GM13976 (cell line): ENCODE data around the gene ZC3H15.
"Not testable (repeated sequence)": the region's sequence is repeated elsewhere in the genome, so short reads cannot be mapped to it uniquely, and the experiment has no call there.

ENCODE experiments used
- DNase-seq: peaks from one replicate; pipeline ENCODE4 v3.0.0; 2012; ENCODE audit warnings: low spot score
- in situ Hi-C: fragments of 300-500 bp; cut with MboI; formaldehyde crosslinking; loops from one replicate; pipeline ENCODE4 v1.12.0; 2022; ENCODE audit warnings: low sequenced_read_pairs, mixed read lengths, inconsistent platforms; ENCODE audit not compliant: unreplicated experiment
- TF ChIP-seq, protein P1 (sequence below): IDR thresholded peaks from 2 replicates; pipeline ENCODE4 v1.5.1; 2012; ENCODE audit warnings: borderline replicate concordance, mild to moderate bottlenecking; ENCODE audit not compliant: insufficient read depth; ENCODE audit errors: extremely low read depth, missing control alignments, control extremely low read depth

ZC3H15 gene

DNA sequence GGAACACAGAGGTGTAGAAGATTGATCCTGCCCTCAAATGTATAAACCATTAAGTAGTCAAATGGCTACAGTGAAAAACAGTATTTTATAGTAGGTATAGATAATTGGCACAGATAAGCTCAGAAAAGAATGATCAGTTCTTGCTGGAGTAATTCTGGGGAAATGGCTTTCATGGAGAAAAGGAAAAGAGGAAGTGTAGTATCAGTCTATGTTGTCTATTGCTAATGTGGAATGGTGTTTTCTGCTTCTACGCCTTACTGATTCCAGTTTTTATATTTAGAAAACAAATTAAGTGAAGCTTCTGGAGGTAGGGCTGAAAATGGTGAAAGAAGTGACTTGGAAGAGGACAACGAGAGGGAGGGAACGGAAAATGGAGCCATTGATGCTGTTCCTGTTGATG, 22.2 kb downstream of the ZC3H15 start:
- no peak for DNase-seq
- TF ChIP-seq, protein P1, sequence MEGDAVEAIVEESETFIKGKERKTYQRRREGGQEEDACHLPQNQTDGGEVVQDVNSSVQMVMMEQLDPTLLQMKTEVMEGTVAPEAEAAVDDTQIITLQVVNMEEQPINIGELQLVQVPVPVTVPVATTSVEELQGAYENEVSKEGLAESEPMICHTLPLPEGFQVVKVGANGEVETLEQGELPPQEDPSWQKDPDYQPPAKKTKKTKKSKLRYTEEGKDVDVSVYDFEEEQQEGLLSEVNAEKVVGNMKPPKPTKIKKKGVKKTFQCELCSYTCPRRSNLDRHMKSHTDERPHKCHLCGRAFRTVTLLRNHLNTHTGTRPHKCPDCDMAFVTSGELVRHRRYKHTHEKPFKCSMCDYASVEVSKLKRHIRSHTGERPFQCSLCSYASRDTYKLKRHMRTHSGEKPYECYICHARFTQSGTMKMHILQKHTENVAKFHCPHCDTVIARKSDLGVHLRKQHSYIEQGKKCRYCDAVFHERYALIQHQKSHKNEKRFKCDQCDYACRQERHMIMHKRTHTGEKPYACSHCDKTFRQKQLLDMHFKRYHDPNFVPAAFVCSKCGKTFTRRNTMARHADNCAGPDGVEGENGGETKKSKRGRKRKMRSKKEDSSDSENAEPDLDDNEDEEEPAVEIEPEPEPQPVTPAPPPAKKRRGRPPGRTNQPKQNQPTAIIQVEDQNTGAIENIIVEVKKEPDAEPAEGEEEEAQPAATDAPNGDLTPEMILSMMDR: no peak
- in situ Hi-C loops: loop anchor here (10.0 kb wide), 1 partner anchor 137 kb away; no protein-coding TSS in a partner anchor

DNA sequence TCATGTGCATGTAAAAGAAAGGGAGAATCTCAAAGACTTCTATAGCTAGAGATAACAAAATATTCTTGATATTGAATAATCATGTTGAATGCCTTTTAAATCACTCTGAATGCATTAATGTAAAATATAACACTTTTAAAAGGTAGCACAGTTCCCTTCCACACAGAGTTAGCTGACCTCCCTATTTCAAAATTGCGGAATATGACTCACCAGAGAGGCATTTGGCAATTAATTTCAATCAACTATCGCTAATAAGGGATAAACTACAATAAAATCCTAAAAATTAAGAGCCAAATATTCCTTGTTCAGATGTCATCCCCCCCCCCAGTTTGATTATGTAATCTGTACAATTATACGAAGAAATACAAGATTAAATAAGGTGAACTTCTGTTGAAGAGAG, 29.3 kb downstream of the ZC3H15 start:
- in situ Hi-C loops: no loop called here
- no peak for DNase-seq
- TF ChIP-seq, protein P1: no peak

DNA sequence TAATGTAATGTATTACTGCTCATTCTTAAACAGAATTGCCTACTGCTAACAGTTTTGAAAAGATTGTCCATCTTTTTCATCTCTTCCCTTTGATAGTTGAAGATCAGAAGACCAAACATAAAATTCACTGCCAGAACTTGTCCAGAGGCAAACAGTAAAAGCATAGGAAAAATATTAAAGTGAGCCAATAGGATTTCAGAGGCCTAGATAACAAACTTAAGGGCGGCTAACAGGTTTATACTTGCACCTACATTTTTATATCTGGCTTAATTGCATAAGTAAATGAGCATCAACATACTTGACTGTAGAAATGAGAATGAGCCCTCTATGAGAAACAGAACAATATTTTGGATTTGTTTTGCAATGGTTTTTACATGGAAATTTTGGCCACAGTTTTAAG, 30.3 kb downstream of the ZC3H15 start:
- TF ChIP-seq, protein P1: no peak
- in situ Hi-C loops: no loop called here

DNA sequence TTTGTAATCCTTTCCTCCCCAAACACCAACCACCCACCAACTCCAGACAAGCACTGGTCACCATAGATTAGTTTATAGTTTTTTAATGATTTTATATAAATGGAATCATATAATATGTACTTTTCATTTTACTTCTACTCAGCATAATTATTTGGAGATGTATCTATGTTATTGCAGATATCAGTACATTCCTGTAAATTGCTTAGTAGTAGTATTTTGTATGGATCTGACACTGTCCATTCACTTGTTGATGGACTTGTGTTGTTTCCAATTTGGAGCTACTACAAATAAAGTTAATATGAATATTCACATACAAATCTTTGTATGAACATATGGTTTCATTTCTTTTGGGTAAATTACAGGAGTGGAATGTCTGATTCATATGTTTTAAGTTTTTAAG, 31.0 kb downstream of the ZC3H15 start:
- TF ChIP-seq, protein P1: no peak
- in situ Hi-C loops: no loop called here
- DNase-seq: no peak

More for the DNA sequence above, 30.3 kb downstream of the ZC3H15 start:
- DNase-seq: no peak

DNA sequence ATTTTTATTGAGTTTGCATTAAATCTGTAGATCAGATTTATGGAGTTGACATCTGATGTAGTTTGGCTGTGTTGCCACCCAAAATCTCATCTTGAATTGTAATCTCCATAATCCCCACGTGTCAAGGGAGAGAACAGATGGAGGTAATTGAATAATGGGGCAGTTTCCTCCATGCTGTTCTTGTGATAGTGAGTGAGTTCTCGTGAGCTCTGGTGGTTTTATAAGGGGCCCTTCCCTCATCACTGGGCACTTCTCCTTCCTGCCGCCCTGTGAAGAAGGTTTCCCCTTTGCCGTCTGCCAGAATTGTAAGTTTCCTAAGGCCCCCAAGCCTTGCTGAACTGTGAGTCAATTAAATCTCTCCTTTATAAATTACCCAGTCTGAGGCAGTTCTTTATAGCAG, 32.2 kb downstream of the ZC3H15 start:
- TF ChIP-seq, protein P1: no peak
- DNase-seq: no peak
- in situ Hi-C loops: no loop called here

DNA sequence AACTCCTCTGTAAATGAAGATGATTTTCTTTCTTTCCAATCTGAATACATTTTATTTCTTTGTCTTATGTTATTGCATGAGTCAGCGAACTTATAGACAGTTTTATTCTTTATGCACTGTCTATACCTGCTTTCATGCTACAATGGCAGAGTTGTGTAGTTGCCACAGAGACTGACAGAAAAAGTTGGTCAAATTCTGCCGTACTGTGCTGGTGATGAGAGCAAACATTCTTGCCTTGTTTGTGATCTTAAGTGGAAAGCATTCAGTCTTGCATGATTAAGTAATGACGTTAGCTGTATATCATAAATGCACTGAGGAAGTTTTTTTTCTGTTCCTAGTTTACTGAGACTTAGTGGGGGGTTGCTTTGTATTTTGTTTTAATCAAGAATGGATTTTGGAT, 32.9 kb downstream of the ZC3H15 start:
- no peak for DNase-seq
- TF ChIP-seq, protein P1: no peak

DNA sequence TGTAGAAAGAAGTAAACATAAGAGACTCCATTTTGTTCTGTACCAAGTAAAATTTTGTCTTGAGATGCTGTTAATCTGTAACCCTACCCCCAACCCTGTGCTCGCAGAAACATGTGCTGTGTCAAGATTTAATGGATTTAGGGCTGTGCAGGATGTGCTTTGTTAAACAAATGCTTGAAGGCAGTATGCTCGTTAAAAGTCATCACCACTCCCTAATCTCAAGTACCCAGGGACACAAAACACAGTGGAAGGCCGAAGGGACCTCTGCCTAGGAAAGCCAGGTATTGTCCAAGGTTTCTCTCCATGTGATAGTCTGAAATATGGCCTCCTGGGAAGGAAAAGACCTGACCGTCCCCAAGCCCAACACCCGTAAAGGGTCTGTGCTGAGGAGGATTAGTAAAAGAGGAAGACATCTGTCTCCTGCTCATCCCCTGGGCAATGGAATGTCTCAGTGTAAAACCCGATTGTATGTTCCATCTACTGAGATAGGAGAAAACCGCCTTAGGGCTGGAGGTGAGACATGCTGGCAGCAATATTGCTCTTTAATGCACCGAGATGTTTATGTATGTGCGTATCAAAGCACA, 35.6 kb downstream of the ZC3H15 start:
- DNase-seq, in situ Hi-C loops: not testable (repeated sequence)

More for the DNA sequence above, 32.9 kb downstream of the ZC3H15 start:
- in situ Hi-C loops: no loop called here
